GM19452 (cell line): ENCODE data around the gene CDK10.
"Not testable (repeated sequence)": the region's sequence is repeated elsewhere in the genome, so short reads cannot be mapped to it uniquely, and the experiment has no call there.

Source experiments
- ATAC-seq: cut with Tn5 transposase; IDR thresholded peaks from one replicate; pipeline ENCODE4 v1.9.1; 2021; ENCODE audit not compliant: unreplicated experiment

CDK10 gene

DNA sequence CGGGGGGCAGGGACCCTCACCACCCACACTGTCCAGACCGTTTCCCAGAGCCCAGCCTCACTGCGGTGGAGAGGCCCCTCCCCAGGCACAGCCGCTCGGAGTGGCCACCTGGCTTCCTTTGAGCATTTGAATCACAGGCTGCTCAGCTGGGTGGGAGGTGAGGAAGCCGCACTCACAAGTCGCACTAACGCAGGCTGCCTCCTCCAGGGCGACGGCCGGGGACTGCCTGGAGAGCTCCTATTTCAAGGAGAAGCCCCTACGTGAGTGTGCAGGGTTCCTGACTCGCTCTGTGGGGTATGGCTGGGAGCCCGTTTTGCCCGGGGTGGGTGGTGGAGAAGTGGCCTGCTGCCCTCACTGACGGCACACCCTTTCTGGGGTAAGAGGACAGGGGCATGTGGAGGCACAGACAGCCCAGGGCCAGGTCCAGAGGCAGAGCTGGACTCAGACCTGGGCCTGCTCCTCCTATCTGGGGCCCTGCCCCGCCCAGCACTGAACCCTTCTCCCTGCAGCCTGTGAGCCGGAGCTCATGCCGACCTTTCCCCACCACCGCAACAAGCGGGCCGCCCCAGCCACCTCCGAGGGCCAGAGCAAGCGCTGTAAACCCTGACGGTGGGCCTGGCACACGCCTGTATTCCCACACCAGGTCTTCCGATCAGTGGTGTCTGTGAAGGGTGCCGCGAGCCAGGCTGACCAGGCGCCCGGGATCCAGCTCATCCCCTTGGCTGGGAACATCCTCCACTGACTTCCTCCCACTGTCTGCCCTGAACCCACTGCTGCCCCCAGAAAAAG lies 8.8 kb downstream of the CDK10 start:
- ATAC-seq, result no peak

- no peak for ATAC-seq
These were observed 9.6 kb downstream of the CDK10 start for GRCh38 chr16:89695875-89696669.

DNA sequence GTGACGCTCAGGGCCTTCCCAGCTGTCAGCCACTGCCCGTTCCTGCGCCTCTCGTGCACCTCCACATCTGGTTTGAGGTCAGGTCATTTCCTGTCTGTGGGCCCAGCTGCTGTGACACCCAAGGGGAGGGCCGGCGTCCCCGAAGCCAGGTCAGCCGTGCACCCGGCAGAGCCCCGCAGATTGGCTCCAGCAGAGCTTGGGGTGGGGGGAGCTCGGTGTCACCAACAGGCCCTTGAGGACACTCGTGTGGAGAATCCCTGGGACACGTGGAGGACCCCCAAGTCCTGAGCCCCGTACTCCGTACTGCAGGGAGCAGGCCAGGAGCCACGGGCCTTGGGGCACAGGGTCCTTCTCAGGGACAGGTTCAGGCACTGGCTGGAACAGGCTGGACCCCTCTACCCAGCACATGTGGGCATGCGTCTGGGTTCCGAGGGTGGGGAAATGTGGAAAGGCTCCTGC lies 10.2 kb downstream of the CDK10 start:
- ATAC-seq, result no peak

GRCh38 chr16:89697161-89697615 lies 10.7 kb downstream of the CDK10 start:
- no peak for ATAC-seq

GRCh38 chr16:89697616-89698331 lies 11.3 kb downstream of the CDK10 start:
- no peak for ATAC-seq

DNA sequence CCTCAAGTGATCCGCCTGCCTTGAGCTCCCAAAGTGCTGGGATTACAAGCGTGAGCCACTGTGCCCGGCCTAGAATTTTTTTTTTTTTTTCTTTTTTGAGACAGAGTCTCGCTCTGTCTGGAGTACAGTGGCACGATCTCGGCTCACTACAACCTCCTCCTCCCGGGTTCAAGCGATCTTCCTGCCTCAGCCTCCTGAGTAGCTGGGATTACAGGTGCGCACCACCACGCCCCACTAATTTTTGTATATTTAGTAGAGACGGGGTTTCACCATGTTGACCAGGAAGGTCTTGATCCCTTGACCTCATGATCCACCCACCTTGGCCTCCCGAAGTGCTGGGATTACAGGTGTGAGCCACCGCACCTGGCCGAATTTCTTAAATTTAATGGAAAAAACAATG lies 12.2 kb downstream of the CDK10 start:
- not testable (repeated sequence) for ATAC-seq

- not testable (repeated sequence) for ATAC-seq
These were observed 13.2 kb downstream of the CDK10 start for GRCh38 chr16:89699629-89700099.

DNA sequence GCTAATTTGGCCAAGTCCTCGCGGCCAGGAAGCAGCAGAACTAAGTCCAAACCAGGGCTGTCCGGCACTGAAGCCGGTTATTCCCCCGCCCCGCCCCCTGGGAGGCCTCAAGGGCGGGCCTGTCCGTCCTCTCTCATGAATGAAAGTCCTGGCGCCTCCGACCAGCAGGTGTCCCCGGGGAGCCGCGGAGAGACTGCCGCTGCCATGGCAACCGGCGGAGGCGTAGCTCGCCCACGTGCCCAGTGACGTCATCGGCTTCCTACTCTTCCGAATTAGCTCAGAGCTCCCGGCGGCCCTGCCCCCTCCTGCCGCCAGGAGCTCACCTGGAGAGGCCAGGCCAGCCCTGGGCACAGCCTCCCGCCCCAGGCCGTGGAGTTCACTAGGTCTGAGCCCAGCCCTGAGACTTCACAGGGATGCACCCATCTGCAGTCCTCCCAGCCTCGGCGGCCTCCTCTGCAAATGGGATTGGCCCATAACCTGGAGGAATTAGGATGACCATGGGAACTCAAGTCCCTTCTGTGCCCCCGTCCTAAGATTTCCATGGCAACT lies 13.7 kb downstream of the CDK10 start:
- ATAC-seq, result peak; percentile 28

- peak; percentile 12 for ATAC-seq
These were observed 14.3 kb downstream of the CDK10 start for GRCh38 chr16:89700649-89701424.

DNA sequence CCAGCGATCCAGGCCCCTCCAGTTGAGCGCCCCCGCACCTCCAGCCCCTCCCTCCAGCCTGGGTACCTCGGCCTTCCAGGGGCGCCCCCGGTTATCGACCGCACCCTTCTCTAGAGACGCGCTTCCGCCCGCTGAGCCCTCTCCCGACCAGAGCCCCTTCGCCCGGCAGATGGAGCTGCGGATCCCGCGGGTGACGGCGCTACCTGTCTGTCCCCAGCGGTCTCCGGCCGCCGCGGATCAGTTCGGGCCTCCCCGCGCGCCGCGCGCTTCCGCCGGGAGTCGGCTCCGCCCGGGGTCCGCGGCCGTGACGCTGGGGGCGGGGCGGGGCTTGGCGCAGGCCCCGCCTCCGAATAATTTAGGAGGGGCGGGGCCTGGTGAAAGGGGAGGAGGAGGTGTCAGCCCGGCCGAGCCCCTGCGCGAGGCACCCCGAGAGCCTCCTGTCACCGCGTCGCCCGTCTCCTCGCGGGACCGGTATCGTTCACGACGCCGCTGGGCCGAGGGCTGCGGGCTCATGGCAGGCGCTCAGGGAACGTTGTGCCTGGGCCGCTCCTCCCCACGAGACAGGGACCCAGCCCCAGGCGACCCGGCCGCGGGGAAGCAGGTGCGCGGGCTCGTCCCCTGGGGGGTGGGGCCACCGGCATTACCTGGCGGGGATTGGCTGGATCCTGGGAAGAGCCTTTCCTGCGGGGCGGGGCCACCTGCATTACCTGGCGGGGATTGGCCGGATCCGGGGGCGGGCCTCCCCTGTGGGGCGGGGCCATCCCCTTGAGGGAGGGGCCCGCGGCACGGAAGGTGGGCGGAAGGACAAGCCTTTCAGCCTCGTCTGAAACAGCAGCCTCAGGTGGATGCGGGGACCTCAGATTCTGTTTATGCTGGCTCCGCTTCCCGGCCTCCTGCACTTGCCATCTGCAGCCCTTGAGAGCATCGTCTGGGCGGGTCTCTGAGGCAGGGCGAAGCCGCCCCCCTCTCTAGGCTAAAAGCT lies 15.2 kb downstream of the CDK10 start, which contains the start of gene SPATA2L:
Gene SPATA2L, minus strand, starts transcription at position 281 of the 982 bp plus-strand sequence. CDS start 473 bp downstream, outside the sequence.
- peak; percentile 70 for ATAC-seq

GRCh38 chr16:89704281-89704680 lies 17.8 kb downstream of the CDK10 start:
- no peak for ATAC-seq

DNA sequence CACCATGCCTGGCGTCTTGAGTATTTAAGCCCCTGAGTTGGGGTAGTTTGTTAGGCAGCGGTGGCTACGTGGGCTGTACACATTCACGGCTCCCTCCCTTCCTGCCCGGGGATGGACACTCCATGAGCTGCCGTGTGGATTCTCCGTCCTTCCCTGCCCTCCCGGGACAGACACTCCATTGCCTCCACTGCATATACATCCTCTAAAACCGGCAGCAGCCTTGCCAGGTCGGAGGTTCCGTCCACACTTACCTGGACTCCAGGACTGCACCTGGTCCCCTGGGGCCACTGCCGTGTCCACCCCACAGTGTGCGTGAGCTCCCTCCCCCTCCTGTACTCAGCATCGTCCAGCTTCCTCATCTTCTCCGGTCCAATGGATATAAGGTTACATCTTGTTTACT lies 18.5 kb downstream of the CDK10 start:
- ATAC-seq, result no peak

- ATAC-seq, result no peak
These were observed 20.2 kb downstream of the CDK10 start for GRCh38 chr16:89706518-89707260.

GRCh38 chr16:89707695-89708094 lies 21.2 kb downstream of the CDK10 start:
- no peak for ATAC-seq

GRCh38 chr16:89708481-89708931 lies 22.0 kb downstream of the CDK10 start:
- no peak for ATAC-seq

DNA sequence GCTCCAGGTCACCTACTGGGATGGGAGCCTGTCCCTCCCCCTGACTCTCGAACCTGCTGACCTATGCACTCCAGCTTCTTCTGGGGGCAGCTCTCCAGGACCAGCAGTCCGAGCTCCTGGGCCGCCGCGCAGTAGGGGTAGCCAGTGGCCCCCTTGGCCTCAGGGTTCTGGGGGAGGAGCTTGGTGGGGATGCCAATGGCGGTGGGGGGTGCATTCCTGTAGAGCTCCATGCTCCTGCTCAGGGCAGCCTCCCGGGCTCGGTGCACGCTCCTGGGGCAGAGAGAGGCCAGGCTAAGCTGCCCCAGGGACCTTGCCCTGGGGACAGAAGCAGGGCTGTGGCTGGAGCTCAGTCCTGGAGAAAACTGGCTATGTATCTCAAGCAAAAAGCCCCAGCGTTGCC lies 22.7 kb downstream of the CDK10 start:
- ATAC-seq, result no peak

GRCh38 chr16:89709716-89710432 lies 23.4 kb downstream of the CDK10 start:
- ATAC-seq, result no peak
